H1 (cell line): ENCODE measurements around the gene RHO. TPM values are rescaled to one million over a fixed set of nuclear protein-coding genes. Genes with fewer than 3 reads are reported as not detected.

Experiments used
- polyA plus RNA-seq, 7 experiments: library from polyadenylated mRNA; depleted of rRNA in 3 of 7; stranded (reverse) in 5 of 7; unstranded in 2 of 7; fragments of >200 nt in 5 of 7; fragments of 200-250 nt in 2 of 7; gene quantifications; 1 replicate in 5 of 7; 2 replicates in 1 of 7; 4 replicates in 1 of 7; pipeline versions ENCODE4 v1.2.1 to v1.2.3, GENCODE V29; 2011 to 2013; ENCODE audit warnings: missing spikeins in 2 of 7, mixed read lengths in 2 of 7
- total RNA-seq: library from RNA; stranded (reverse); fragmentation: NEBNext Ultra II Directional; extraction: Animal tissue kit (Norgen Biotek cat#: 25700); gene quantifications from 2 replicates; pipeline ENCODE4 v1.2.1, GENCODE V29; 2021
- TF ChIP-seq, protein P1 (sequence below): fragments of 300-600 bp; sonication (generic); IDR thresholded peaks from 2 replicates; pipeline ENCODE4 v1.7.1; 2012; ENCODE audit warnings: low read length, moderate library complexity, mild to moderate bottlenecking, inconsistent platforms; ENCODE audit not compliant: insufficient replicate concordance

RHO gene
- total and polyA plus RNA-seq, 2 of the 8 experiments (the other 6 are each of a cell fraction or from before 2014, with no cell fraction given): not detected

DNA sequence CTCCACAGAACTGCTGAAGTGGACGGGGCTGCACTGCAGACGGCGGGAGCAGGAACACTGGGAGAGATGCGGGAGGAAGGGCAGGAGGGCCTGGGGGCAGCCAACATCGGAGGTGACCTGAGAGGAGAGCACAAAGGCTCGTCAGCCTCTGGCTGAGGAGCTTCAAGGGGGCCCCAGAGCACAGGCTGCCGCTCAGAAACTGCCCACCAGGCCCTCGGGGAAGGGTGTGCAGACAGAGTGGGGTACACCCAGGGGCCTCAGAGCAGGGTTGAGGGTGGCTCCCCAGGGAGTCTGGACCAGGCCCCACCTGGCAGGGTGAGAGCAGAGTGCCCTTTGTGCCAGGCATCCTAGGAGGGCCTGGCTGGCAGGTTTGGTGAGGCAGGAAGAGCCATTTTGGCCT lies 14.7 kb upstream of the RHO start (continued):
- TF ChIP-seq, protein P1, sequence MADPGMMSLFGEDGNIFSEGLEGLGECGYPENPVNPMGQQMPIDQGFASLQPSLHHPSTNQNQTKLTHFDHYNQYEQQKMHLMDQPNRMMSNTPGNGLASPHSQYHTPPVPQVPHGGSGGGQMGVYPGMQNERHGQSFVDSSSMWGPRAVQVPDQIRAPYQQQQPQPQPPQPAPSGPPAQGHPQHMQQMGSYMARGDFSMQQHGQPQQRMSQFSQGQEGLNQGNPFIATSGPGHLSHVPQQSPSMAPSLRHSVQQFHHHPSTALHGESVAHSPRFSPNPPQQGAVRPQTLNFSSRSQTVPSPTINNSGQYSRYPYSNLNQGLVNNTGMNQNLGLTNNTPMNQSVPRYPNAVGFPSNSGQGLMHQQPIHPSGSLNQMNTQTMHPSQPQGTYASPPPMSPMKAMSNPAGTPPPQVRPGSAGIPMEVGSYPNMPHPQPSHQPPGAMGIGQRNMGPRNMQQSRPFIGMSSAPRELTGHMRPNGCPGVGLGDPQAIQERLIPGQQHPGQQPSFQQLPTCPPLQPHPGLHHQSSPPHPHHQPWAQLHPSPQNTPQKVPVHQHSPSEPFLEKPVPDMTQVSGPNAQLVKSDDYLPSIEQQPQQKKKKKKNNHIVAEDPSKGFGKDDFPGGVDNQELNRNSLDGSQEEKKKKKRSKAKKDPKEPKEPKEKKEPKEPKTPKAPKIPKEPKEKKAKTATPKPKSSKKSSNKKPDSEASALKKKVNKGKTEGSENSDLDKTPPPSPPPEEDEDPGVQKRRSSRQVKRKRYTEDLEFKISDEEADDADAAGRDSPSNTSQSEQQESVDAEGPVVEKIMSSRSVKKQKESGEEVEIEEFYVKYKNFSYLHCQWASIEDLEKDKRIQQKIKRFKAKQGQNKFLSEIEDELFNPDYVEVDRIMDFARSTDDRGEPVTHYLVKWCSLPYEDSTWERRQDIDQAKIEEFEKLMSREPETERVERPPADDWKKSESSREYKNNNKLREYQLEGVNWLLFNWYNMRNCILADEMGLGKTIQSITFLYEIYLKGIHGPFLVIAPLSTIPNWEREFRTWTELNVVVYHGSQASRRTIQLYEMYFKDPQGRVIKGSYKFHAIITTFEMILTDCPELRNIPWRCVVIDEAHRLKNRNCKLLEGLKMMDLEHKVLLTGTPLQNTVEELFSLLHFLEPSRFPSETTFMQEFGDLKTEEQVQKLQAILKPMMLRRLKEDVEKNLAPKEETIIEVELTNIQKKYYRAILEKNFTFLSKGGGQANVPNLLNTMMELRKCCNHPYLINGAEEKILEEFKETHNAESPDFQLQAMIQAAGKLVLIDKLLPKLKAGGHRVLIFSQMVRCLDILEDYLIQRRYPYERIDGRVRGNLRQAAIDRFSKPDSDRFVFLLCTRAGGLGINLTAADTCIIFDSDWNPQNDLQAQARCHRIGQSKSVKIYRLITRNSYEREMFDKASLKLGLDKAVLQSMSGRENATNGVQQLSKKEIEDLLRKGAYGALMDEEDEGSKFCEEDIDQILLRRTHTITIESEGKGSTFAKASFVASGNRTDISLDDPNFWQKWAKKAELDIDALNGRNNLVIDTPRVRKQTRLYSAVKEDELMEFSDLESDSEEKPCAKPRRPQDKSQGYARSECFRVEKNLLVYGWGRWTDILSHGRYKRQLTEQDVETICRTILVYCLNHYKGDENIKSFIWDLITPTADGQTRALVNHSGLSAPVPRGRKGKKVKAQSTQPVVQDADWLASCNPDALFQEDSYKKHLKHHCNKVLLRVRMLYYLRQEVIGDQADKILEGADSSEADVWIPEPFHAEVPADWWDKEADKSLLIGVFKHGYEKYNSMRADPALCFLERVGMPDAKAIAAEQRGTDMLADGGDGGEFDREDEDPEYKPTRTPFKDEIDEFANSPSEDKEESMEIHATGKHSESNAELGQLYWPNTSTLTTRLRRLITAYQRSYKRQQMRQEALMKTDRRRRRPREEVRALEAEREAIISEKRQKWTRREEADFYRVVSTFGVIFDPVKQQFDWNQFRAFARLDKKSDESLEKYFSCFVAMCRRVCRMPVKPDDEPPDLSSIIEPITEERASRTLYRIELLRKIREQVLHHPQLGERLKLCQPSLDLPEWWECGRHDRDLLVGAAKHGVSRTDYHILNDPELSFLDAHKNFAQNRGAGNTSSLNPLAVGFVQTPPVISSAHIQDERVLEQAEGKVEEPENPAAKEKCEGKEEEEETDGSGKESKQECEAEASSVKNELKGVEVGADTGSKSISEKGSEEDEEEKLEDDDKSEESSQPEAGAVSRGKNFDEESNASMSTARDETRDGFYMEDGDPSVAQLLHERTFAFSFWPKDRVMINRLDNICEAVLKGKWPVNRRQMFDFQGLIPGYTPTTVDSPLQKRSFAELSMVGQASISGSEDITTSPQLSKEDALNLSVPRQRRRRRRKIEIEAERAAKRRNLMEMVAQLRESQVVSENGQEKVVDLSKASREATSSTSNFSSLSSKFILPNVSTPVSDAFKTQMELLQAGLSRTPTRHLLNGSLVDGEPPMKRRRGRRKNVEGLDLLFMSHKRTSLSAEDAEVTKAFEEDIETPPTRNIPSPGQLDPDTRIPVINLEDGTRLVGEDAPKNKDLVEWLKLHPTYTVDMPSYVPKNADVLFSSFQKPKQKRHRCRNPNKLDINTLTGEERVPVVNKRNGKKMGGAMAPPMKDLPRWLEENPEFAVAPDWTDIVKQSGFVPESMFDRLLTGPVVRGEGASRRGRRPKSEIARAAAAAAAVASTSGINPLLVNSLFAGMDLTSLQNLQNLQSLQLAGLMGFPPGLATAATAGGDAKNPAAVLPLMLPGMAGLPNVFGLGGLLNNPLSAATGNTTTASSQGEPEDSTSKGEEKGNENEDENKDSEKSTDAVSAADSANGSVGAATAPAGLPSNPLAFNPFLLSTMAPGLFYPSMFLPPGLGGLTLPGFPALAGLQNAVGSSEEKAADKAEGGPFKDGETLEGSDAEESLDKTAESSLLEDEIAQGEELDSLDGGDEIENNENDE: no peak
- TF ChIP-seq, all 59 proteins: peak for 0
